Urinary bladder (tissue), 4 donors: ENCODE results near the gene XPO4. TPM values are rescaled to one million over a fixed set of nuclear protein-coding genes. Genes with fewer than 3 reads are reported as not detected.
A peak's percentile ranks its signal among the peaks of the same experiment; 100 is the strongest.
"Not testable (repeated sequence)": the region's sequence is repeated elsewhere in the genome, so short reads cannot be mapped to it uniquely, and the experiment has no call there.

Source experiments
- DNase-seq: peaks from one replicate; pipeline ENCODE4 v3.0.0-alpha.2; 2015; ENCODE audit errors: extremely low spot score
- H3K27ac ChIP-seq: one replicate; pipeline ENCODE4 v1.5.1; 2013; ENCODE audit warnings: low read depth, mild to moderate bottlenecking, moderate library complexity
- H3K36me3 ChIP-seq: one replicate; pipeline ENCODE4 v1.6.1; 2013; ENCODE audit warnings: mild to moderate bottlenecking, moderate library complexity; ENCODE audit not compliant: insufficient read depth
- H3K4me1 ChIP-seq: one replicate; pipeline ENCODE4 v1.6.1; 2013; ENCODE audit warnings: mild to moderate bottlenecking, moderate library complexity; ENCODE audit not compliant: insufficient read depth
- H3K4me3 ChIP-seq: one replicate; pipeline ENCODE4 v1.5.1; 2013; ENCODE audit warnings: low read depth, low read length
- WGBS: extraction: QIAGEN DNeasy Blood & Tissue Kit; methylation state at CpG from one replicate; pipeline ENCODE4 v1.1.7; 2013; 5-methylcytosine and 5-hydroxymethylcytosine counted together
- polyA plus RNA-seq: library from polyadenylated mRNA; stranded (reverse); fragments of 200-250 nt; gene quantifications from one replicate; pipeline ENCODE4 v1.2.3, GENCODE V29; 2013
- total RNA-seq: library from RNA; depleted of rRNA; stranded (reverse); fragments of >200 nt; gene quantifications from one replicate; pipeline ENCODE4 v1.2.3, GENCODE V29; 2014
- donor health status: healthy with polysubstance abuse.
- donor health status: healthy.

The XPO4 gene
- total and polyA plus RNA-seq, 2 donors, result 6.2 to 42.9 TPM

GRCh38 chr13:20915676-20916075, 13.1 kb upstream of the XPO4 start:
- not testable (repeated sequence) for H3K4me1 ChIP-seq, H3K4me3 ChIP-seq, DNase-seq, H3K36me3 ChIP-seq, H3K27ac ChIP-seq
- WGBS, result 93% methylated on average over 6 of the region's 6 CpGs

GRCh38 chr13:20911037-20911436, 8.5 kb upstream of the XPO4 start:
- Histone ChIP-seq H3K4me1 (no peaks in the 10 kb centered on the region), H3K36me3 (no peaks in the 10 kb centered on the region), H3K27ac (no peak overlapping the region), H3K4me3 (no peak overlapping the region)
- no peak for DNase-seq
- 89% methylated on average over 6 of the region's 6 CpGs for WGBS

- no peaks in the 10 kb centered on the region for H3K36me3 ChIP-seq
- no peak for DNase-seq
- H3K4me3 ChIP-seq, result no peak overlapping the region
- no peak overlapping the region for H3K27ac ChIP-seq
- 67% methylated on average over 6 of the region's 6 CpGs for WGBS
- H3K4me1 ChIP-seq, result no peaks in the 10 kb centered on the region
Measured at GRCh38 chr13:20908714-20909497, 6.4 kb upstream of the XPO4 start.

GRCh38 chr13:20904908-20905307, 2.4 kb upstream of the XPO4 start:
- Histone ChIP-seq H3K4me1 (no peaks in the 10 kb centered on the region), H3K36me3 (no peaks in the 10 kb centered on the region), H3K27ac (no peak overlapping the region), H3K4me3 (no peak overlapping the region)
- DNase-seq, result no peak

- no peaks in the 10 kb centered on the region for H3K36me3 ChIP-seq
- no peaks in the 10 kb centered on the region for H3K4me1 ChIP-seq
- peak overlapping the region; percentile 93 for H3K4me3 ChIP-seq
- WGBS, result 12% methylated on average over 14 of the region's 14 CpGs
- peak overlapping the region; percentile 84 for H3K27ac ChIP-seq
- no peak for DNase-seq
Measured at GRCh38 chr13:20903164-20903475, 574 bp upstream of the XPO4 start.

GRCh38 chr13:20901668-20902437, 693 bp downstream of the XPO4 start:
- no peak for DNase-seq
- Histone ChIP-seq H3K4me1 (no peaks in the 10 kb centered on the region), H3K27ac (peak overlapping the region; percentile 84), H3K4me3 (peak overlapping the region; percentile 93), H3K36me3 (no peaks in the 10 kb centered on the region)
- 2% methylated on average over 21 of the region's 21 CpGs for WGBS

GRCh38 chr13:20894245-20894644, 8.3 kb downstream of the XPO4 start:
- no peaks in the 10 kb centered on the region for H3K36me3 ChIP-seq
- WGBS, result 82% methylated on average over 2 of the region's 2 CpGs
- no peak for DNase-seq
- no peaks in the 10 kb centered on the region for H3K4me1 ChIP-seq
- no peak overlapping the region for H3K27ac ChIP-seq
- H3K4me3 ChIP-seq, result no peak overlapping the region

- H3K4me1 ChIP-seq, result no peaks in the 10 kb centered on the region
- WGBS, result 93% methylated on average over 7 of the region's 7 CpGs
- DNase-seq, result no peak
- no peak overlapping the region for H3K4me3 ChIP-seq
- H3K27ac ChIP-seq, result no peak overlapping the region
- H3K36me3 ChIP-seq, result no peaks in the 10 kb centered on the region
Measured at GRCh38 chr13:20891768-20892167, 10.8 kb downstream of the XPO4 start.

- WGBS, result 82% methylated on average over 3 of the region's 3 CpGs
- Histone ChIP-seq H3K27ac (no peak overlapping the region), H3K36me3 (no peaks in the 10 kb centered on the region)
Measured at GRCh38 chr13:20891034-20891433, 11.5 kb downstream of the XPO4 start.

GRCh38 chr13:20890540-20890939, 12.0 kb downstream of the XPO4 start:
- 97% methylated on average over 6 of the region's 6 CpGs for WGBS
- H3K4me3 ChIP-seq, H3K27ac ChIP-seq, H3K4me1 ChIP-seq, H3K36me3 ChIP-seq, DNase-seq: not testable (repeated sequence)

More at GRCh38 chr13:20891034-20891433, 11.5 kb downstream of the XPO4 start:
- DNase-seq, result no peak
- H3K4me1 ChIP-seq, result no peaks in the 10 kb centered on the region
- no peak overlapping the region for H3K4me3 ChIP-seq

GRCh38 chr13:20882206-20882605, 20.3 kb downstream of the XPO4 start:
- DNase-seq, result no peak
- 64% methylated on average over 3 of the region's 3 CpGs for WGBS
- no peak overlapping the region for H3K4me3 ChIP-seq
- no peaks in the 10 kb centered on the region for H3K4me1 ChIP-seq
- H3K36me3 ChIP-seq, result no peaks in the 10 kb centered on the region
- H3K27ac ChIP-seq, result no peak overlapping the region

- no peaks in the 10 kb centered on the region for H3K4me1 ChIP-seq
- WGBS, result over 99% methylated on average over 2 of the region's 2 CpGs
- no peak for DNase-seq
- H3K36me3 ChIP-seq, result peaks cover 1% of the 10 kb centered on the region
- no peak overlapping the region for H3K27ac ChIP-seq
- H3K4me3 ChIP-seq, result no peak overlapping the region
Measured at GRCh38 chr13:20877902-20878301, 24.6 kb downstream of the XPO4 start.

GRCh38 chr13:20876802-20877201, 25.7 kb downstream of the XPO4 start:
- 96% methylated on average over 5 of the region's 5 CpGs for WGBS
- not testable (repeated sequence) for H3K4me1 ChIP-seq, H3K36me3 ChIP-seq, H3K4me3 ChIP-seq, H3K27ac ChIP-seq, DNase-seq

GRCh38 chr13:20874439-20874838, 28.1 kb downstream of the XPO4 start:
- WGBS, result 95% methylated on average over 8 of the region's 8 CpGs
- H3K36me3 ChIP-seq, DNase-seq, H3K4me1 ChIP-seq, H3K27ac ChIP-seq, H3K4me3 ChIP-seq: not testable (repeated sequence)
